ENCODE measurements around the gene NOX3. TPM values are rescaled to one million over a fixed set of nuclear protein-coding genes. Genes with fewer than 3 reads are reported as not detected.
A peak's percentile ranks its signal among the peaks of the same experiment; 100 is the strongest.

The NOX3 gene
- total and polyA plus RNA-seq, 10 of the 15 experiments (the other 5 are each of a cell fraction or from before 2014, with no cell fraction given), result not detected

- Histone ChIP-seq H3K27me3 (replicated peaks in 1 of 2; ENCODE audit: control insufficient read depth in 2 of 2, insufficient read depth in 2 of 2, low read length in 1 of 2) (no peaks in the 10 kb centered on the region), H3K4me2 (ENCODE audit: control insufficient read depth, insufficient read depth) (no peak overlapping the region), H2AFZ (ENCODE audit: control insufficient read depth, low read depth, low read length) (no peak overlapping the region), H3K4me1 (ENCODE audit: control insufficient read depth, insufficient read depth, low read length) (peaks cover 5% of the 10 kb centered on the region), H3K27ac (ENCODE audit: control insufficient read depth, insufficient read depth) (no peak overlapping the region), H4K20me1 (ENCODE audit: control insufficient read depth, insufficient read depth) (no peaks in the 10 kb centered on the region), H3K9ac (ENCODE audit: control insufficient read depth, insufficient read depth, low read length) (no peak overlapping the region), H3K4me3 (no peak overlapping the region), H3K79me2 (ENCODE audit: control insufficient read depth, insufficient read depth, low read length) (no peaks in the 10 kb centered on the region), H3K36me3 (ENCODE audit: control insufficient read depth in 2 of 2, insufficient read depth in 2 of 2, low read length in 1 of 2) (no peaks in the 10 kb centered on the region), H3K9me3 (replicated peaks; ENCODE audit: control insufficient read depth, insufficient read depth, low read length) (no peaks in the 10 kb centered on the region; the same call in 2 of the 3 replicates)
- SMC1A ChIA-PET (ENCODE audit: uncharacterized antibody, unreplicated experiment), result interaction anchor here (0.6 to 1.3 kb wide), 2 partner anchors 54 to 147 kb away, joined by 3 read pairs; no protein-coding TSS in a partner anchor
- DNase-seq (ENCODE audit: low read depth, low spot score) (no peak), FAIRE-seq (no peak), ATAC-seq (no peak)
- 100% methylated on average over 3 of the region's 3 CpGs for WGBS (ENCODE audit: insufficient coverage, insufficient replicate concordance, low lambda C conversion rate, missing lambda C conversion rate)
- no TSS peak for BruUV-seq (replicated peaks)
- POLR2A ChIA-PET, result no interaction called here
- TF ChIP-seq STAT1 (conservative IDR thresholded peaks at IDR 0.05) (no peak), SPI1 (IDR thresholded peaks at IDR 0.05; ENCODE audit: borderline replicate concordance, insufficient read depth, low read depth, low read length) (no peak), HCFC1 (IDR thresholded peaks at IDR 0.05; ENCODE audit: low read length) (no peak), RFX5 (IDR thresholded peaks at IDR 0.05; ENCODE audit: low read depth, low read length) (no peak)
- RAD21 ChIA-PET (ENCODE audit: unreplicated experiment), result no interaction called here
- in situ Hi-C loops (cut with MboI) (no loop called here), intact Hi-C loops (cut with micrococcal nuclease; ENCODE audit: unreplicated experiment) (no loop called here)
- CTCF ChIA-PET, result no interaction called here
These were observed 82.4 kb downstream of the NOX3 start for GRCh38 chr6:155373276-155373675.

GRCh38 chr6:155372256-155372655 lies 83.4 kb downstream of the NOX3 start:
- intact Hi-C loops (cut with micrococcal nuclease; ENCODE audit: unreplicated experiment), result no loop called here
- WGBS (ENCODE audit: insufficient coverage, insufficient replicate concordance, low lambda C conversion rate, missing lambda C conversion rate), result 35% methylated on average over 4 of the region's 4 CpGs

More at GRCh38 chr6:155372256-155372655, 83.4 kb downstream of the NOX3 start:
- H3K27me3 ChIP-seq (replicated peaks in 1 of 2; ENCODE audit: control insufficient read depth in 2 of 2, insufficient read depth in 2 of 2, low read length in 1 of 2), result no peaks in the 10 kb centered on the region
- H3K36me3 ChIP-seq (ENCODE audit: control insufficient read depth in 2 of 2, insufficient read depth in 2 of 2, low read length in 1 of 2), result no peaks in the 10 kb centered on the region
- H3K9me3 ChIP-seq (replicated peaks; ENCODE audit: control insufficient read depth, insufficient read depth, low read length), result no peaks in the 10 kb centered on the region
- no peak overlapping the region for H3K4me2 ChIP-seq (ENCODE audit: control insufficient read depth, insufficient read depth)
- in situ Hi-C loops (cut with MboI), result no loop called here
- H3K9ac ChIP-seq (ENCODE audit: control insufficient read depth, insufficient read depth, low read length), result no peak overlapping the region
- CTCF ChIA-PET, result interaction anchor here (0.6 kb wide), 1 partner anchor 13 kb away, joined by 3 read pairs; no protein-coding TSS in a partner anchor
- RAD21 ChIA-PET (ENCODE audit: unreplicated experiment), result no interaction called here
- H4K20me1 ChIP-seq (ENCODE audit: control insufficient read depth, insufficient read depth), result no peaks in the 10 kb centered on the region
- no peaks in the 10 kb centered on the region for H3K79me2 ChIP-seq (ENCODE audit: control insufficient read depth, insufficient read depth, low read length)
- SMC1A ChIA-PET (ENCODE audit: uncharacterized antibody, unreplicated experiment), result no interaction called here
- no peak for TF ChIP-seq CEBPZ (IDR thresholded peaks at IDR 0.05; ENCODE audit: low read depth, low read length)
- peak; percentile 77; the same call in 1 of the 2 replicates for TF ChIP-seq SPI1 (IDR thresholded peaks at IDR 0.05; ENCODE audit: borderline replicate concordance, insufficient read depth, low read depth, low read length)
- H2AFZ ChIP-seq (ENCODE audit: control insufficient read depth, low read depth, low read length), result no peak overlapping the region
- ATAC-seq (no peak), DNase-seq (ENCODE audit: low read depth, low spot score) (no peak), FAIRE-seq (no peak)
- H3K4me3 ChIP-seq, result no peak overlapping the region
- POLR2A ChIA-PET, result no interaction called here
- no peaks in the 10 kb centered on the region for H3K4me1 ChIP-seq (ENCODE audit: control insufficient read depth, insufficient read depth, low read length)
- no TSS peak for BruUV-seq (replicated peaks)
- no peak overlapping the region for H3K27ac ChIP-seq (ENCODE audit: control insufficient read depth, insufficient read depth)
